HFF-Myc (cell line): Measurements from ENCODE around the gene CA12.

Experiments used
- DNase-seq: peaks from one replicate; pipeline ENCODE4 v3.0.0-alpha.2; 2011; ENCODE audit warnings: low read depth; ENCODE audit errors: extremely low read depth
- H3K4me3 ChIP-seq: replicated peaks from 2 replicates; pipeline ENCODE4 v1.5.1; 2011; ENCODE audit warnings: low read depth, mild to moderate bottlenecking, control low read depth, low read length
- TF ChIP-seq, protein P1 (sequence below): IDR thresholded peaks from 2 replicates; pipeline ENCODE4 v1.5.1; 2012; ENCODE audit warnings: mild to moderate bottlenecking, low read depth, low read length, control low read depth; ENCODE audit errors: missing control alignments

Gene CA12

DNA sequence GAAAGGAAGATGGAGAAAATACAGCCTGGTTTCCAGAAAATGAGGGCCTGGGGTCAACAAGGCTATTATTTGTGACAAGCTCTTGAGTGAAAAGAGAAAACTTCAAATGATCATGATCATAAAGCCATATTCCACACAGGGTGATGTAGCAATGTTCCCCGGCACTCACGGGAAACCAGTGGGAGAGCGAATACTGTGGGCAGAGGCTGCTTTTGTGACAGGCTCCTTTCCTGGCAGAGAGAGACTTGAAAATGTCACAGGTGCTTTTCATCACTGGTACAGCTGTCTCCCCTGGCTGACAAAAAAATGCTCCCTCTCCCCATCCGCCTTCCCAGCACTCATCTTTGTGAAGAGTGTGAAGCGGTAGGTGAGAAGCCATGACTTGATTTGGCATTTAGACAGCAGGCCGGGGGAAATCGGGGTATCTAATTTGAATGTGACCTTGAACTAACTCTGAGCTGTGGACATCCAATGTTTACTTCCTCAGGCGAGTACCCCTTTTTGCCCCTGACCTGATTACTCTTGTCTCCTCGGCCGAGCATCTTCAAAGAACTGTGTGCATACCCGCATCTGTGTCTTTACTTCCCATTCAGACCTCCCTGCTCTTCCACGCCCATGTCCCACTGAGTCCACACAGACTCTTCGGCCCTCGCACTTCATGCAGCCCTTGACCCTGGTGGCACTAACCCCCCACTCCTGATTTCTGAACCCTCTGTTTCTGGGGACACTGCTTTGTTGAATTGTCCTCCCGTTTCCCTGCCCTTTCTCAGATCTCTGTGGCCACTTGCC, 23.2 kb downstream of the CA12 start:
- DNase-seq = no peak
- no peak overlapping the region for H3K4me3 ChIP-seq
- TF ChIP-seq, protein P1, sequence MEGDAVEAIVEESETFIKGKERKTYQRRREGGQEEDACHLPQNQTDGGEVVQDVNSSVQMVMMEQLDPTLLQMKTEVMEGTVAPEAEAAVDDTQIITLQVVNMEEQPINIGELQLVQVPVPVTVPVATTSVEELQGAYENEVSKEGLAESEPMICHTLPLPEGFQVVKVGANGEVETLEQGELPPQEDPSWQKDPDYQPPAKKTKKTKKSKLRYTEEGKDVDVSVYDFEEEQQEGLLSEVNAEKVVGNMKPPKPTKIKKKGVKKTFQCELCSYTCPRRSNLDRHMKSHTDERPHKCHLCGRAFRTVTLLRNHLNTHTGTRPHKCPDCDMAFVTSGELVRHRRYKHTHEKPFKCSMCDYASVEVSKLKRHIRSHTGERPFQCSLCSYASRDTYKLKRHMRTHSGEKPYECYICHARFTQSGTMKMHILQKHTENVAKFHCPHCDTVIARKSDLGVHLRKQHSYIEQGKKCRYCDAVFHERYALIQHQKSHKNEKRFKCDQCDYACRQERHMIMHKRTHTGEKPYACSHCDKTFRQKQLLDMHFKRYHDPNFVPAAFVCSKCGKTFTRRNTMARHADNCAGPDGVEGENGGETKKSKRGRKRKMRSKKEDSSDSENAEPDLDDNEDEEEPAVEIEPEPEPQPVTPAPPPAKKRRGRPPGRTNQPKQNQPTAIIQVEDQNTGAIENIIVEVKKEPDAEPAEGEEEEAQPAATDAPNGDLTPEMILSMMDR = no peak

DNA sequence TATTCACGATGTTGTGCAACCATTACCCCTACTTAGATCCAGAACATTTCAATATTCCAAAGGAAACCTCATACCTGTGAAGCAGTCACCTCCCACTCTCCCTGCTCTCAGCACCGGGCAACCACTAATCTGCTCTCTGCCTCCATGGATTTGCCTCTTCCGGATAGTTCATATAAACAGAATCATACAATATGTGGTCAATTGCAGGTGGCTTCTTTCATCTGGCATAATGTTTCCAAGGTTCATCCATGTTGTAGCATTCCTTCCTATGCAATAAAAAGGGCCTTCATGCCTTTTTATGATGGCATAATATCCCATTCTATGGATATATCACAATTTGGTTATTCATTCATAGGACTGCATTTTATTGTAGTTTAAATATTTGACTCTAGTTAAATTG, 23.9 kb downstream of the CA12 start:
- H3K4me3 ChIP-seq = no peak overlapping the region
- TF ChIP-seq, protein P1 = no peak
- no peak for DNase-seq

DNA sequence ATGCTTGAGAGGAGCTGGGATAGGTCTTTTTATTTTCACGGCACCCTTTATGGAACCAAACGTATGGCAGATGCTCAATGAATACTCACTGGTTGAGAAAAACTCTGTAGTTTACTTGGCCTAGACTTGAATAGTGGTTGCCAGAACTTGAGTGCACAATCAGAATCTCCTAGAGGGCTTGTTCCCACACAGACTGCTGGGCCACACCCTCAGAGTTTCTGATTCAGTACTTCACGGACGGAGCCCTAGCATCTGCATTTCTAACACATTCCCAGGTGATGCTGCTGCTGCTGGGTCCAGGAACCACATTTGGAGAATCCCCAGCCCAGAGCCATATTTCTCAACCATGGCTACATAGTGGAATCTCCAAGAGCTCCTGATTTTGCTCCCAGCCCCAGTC, 24.6 kb downstream of the CA12 start:
- no peak for DNase-seq
- TF ChIP-seq, protein P1 = no peak
- no peak overlapping the region for H3K4me3 ChIP-seq

DNA sequence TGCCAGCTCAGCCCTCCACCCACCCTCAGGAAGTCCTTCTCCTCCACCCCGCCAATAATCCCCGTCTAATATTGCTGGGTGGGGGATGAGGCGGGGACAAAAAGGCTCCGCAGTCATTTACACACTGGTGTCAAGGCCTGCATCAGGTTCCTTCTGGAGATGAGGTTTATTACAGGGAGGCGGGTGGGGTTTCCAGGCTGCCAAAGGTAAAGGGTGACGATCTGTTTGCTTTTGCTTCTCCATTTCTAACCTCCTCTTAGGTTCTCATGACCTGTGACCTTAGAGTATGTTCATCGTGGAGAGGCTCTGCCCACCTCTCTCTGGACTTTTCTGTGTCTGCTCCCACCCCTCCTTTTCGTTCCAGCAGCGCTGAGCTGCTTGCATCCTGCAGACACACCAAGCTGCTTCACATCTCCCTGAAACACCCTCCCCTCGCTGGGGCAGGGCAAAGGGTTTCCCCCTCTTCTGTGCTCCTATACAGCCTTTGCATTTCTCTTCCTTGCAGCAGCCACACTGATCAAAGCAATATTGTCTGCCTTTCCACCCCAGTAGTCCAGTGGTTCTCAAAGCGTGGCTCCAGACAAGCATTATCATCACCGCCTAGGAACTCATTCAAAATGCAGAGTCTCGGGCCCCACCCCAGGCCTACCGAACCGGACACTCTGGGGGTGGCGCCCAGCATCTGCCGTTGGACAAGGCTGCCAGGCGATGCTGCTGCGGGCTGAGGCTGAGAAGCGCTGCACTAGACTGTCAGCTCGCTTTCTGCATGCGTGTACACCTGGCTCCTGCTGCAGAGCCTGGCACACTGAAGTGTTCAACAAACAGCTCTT, 26.6 kb downstream of the CA12 start:
- no peak overlapping the region for H3K4me3 ChIP-seq
- TF ChIP-seq, protein P1 = no peak
- no peak for DNase-seq

DNA sequence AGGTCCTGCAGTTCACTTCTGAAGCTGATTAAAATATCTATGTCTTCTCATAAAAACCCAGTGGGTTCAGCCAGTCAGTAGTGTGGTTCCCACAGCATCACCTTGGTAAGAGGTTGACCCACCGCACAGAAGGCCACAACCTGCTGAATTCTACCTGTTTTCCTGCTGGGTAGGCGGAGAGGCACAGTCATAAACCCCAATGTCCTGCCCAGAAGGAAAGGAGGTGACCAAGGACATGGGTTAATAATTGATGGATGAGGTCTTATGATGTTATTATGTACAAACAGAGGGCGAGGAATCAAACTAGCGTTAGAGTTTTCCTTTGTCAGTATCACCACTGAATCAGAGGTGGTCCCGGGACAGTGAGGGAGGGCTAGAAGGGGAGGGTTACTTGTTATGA, 27.8 kb downstream of the CA12 start:
- TF ChIP-seq, protein P1 = no peak
- no peak for DNase-seq
- H3K4me3 ChIP-seq = no peak overlapping the region

DNA sequence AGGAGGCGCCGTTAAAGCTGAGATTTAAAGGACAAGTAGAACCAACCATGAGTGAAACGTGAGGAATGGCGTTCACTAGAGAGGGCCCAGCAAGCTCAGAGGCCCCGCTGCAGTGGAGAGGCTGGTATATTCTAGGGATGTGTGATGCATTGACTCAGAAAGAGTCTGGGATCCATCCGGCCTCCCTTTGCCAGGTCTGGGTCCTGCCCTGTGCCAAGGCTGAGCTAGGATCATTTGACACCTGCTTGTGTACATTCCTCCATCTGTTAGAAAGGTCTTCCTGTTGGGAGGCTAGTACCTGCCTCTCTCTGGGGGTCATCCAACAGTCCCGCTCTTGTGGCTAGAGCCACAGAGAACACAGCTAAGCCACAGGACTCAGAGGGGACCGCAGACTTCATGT, 28.4 kb downstream of the CA12 start:
- no peak overlapping the region for H3K4me3 ChIP-seq
- TF ChIP-seq, protein P1 = no peak
- DNase-seq = no peak
